Activated gamma-delta T cell (primary cell): ENCODE measurements around the gene PRR5.

ENCODE experiments used
- DNase-seq: peaks from one replicate; lab custom pipeline; 2025; lab: John Stamatoyannopoulos, UW

PRR5 gene

GRCh38 chr22:44692662-44693007 lies 9.4 kb upstream of the PRR5 start:
- DNase-seq, result no peak

GRCh38 chr22:44693145-44693544 lies 8.9 kb upstream of the PRR5 start:
- DNase-seq, result no peak

GRCh38 chr22:44693756-44694155 lies 8.2 kb upstream of the PRR5 start:
- no peak for DNase-seq

GRCh38 chr22:44697423-44698141 lies 4.4 kb upstream of the PRR5 start:
- peak; percentile 68 for DNase-seq

- no peak for DNase-seq
These were observed 3.2 kb upstream of the PRR5 start for GRCh38 chr22:44698531-44699421.

GRCh38 chr22:44700456-44700855 lies 1.5 kb upstream of the PRR5 start:
- DNase-seq, result no peak

GRCh38 chr22:44701187-44701790 lies 715 bp upstream of the PRR5 start:
- no peak for DNase-seq

GRCh38 chr22:44702479-44703198 lies 635 bp downstream of the PRR5 start:
- DNase-seq, result no peak

- no peak for DNase-seq
These were observed 1.4 kb downstream of the PRR5 start for GRCh38 chr22:44703255-44703870.

GRCh38 chr22:44704159-44705021 lies 2.4 kb downstream of the PRR5 start:
- no peak for DNase-seq

GRCh38 chr22:44705022-44705297 lies 3.0 kb downstream of the PRR5 start:
- no peak for DNase-seq

GRCh38 chr22:44706488-44706887 lies 4.5 kb downstream of the PRR5 start:
- DNase-seq, result no peak

- no peak for DNase-seq
These were observed 5.2 kb downstream of the PRR5 start for GRCh38 chr22:44707178-44707577.

- no peak for DNase-seq
These were observed 5.7 kb downstream of the PRR5 start for GRCh38 chr22:44707752-44708151.

- peak; percentile 37 for DNase-seq
These were observed 7.9 kb downstream of the PRR5 start for GRCh38 chr22:44709881-44710392.

- no peak for DNase-seq
These were observed 8.7 kb downstream of the PRR5 start for GRCh38 chr22:44710474-44711240.

- DNase-seq, result no peak
These were observed 9.2 kb downstream of the PRR5 start for GRCh38 chr22:44711241-44711560.

- no peak for DNase-seq
These were observed 9.9 kb downstream of the PRR5 start for GRCh38 chr22:44711690-44712555.

GRCh38 chr22:44712962-44713361 lies 11.0 kb downstream of the PRR5 start:
- DNase-seq, result no peak
